Keratinocyte (primary cell): ENCODE data around the gene FOXM1.

Source experiments
- CTCF ChIP-seq, 3 experiments: IDR thresholded peaks in 1 of 3; conservative IDR thresholded peaks in 1 of 3; optimal IDR thresholded peaks in 1 of 3; 2 replicates in 2 of 3; 3 replicates in 1 of 3; pipeline versions ENCODE3 to v1.5.1; 2011; ENCODE audit warnings: low read length in 3 of 3, mild to moderate bottlenecking in 3 of 3, moderate library complexity in 2 of 3, control low read depth in 1 of 3, inconsistent platforms in 1 of 3; ENCODE audit not compliant: insufficient read depth in 2 of 3; ENCODE audit errors: extremely low read depth in 1 of 3
- EZH2 ChIP-seq: IDR thresholded peaks from one replicate; pipeline ENCODE4 v1.6.1; 2012; ENCODE audit warnings: inconsistent platforms, mild to moderate bottlenecking, low read length, moderate library complexity

GRCh38 chr12:2844786-2845185, 32.2 kb downstream of the FOXM1 start:
- TF ChIP-seq CTCF (optimal IDR thresholded peaks at IDR 0.05 in 1 of 3, IDR thresholded peaks at IDR 0.05 in 1 of 3, conservative IDR thresholded peaks at IDR 0.05 in 1 of 3; ENCODE audit: extremely low read depth in 1 of 3, insufficient read depth in 2 of 3, low read length in 3 of 3) (no peak), EZH2 (no peak)
